SU-DHL-6 (cell line): Measurements from ENCODE around the gene ZNF423.

Source experiments
- EZH2phosphoT487 ChIP-seq: fragments of 200-600 bp; sonication (generic), shearing (Covaris generic); conservative IDR thresholded peaks from 2 replicates; pipeline ENCODE4 v1.6.1; 2018; ENCODE audit warnings: mild to moderate bottlenecking, antibody characterized with exemption, low read length, moderate library complexity, mixed read lengths
- TF ChIP-seq, protein P1 (sequence below): fragments of 200-600 bp; sonication (generic); IDR thresholded peaks from one replicate; pipeline ENCODE4 v1.5.1; 2017; ENCODE audit warnings: antibody characterized with exemption, mild to moderate bottlenecking, low read length, moderate library complexity; ENCODE audit not compliant: insufficient read depth, poor library complexity, severe bottlenecking

DNA sequence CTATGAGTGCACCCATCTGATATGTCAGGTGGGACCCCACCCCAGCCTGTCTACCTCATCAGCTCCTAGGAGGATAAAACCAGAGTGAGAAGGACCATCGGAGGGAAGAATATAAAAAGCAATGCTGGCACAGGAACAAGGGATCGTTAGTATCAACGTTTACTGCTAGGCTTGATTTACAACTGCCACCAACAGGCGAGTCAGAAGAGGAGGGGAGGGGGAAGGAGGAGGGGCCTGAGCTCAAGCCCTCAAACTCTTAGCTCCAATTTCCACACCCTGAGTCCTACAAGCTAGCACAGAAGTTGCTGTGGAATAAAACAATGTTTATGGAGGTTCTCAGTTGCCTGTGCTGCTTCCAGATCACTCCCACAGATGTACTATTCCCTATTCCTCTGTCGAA lies 247.8 kb downstream of the ZNF423 start:
- TF ChIP-seq, protein P1, sequence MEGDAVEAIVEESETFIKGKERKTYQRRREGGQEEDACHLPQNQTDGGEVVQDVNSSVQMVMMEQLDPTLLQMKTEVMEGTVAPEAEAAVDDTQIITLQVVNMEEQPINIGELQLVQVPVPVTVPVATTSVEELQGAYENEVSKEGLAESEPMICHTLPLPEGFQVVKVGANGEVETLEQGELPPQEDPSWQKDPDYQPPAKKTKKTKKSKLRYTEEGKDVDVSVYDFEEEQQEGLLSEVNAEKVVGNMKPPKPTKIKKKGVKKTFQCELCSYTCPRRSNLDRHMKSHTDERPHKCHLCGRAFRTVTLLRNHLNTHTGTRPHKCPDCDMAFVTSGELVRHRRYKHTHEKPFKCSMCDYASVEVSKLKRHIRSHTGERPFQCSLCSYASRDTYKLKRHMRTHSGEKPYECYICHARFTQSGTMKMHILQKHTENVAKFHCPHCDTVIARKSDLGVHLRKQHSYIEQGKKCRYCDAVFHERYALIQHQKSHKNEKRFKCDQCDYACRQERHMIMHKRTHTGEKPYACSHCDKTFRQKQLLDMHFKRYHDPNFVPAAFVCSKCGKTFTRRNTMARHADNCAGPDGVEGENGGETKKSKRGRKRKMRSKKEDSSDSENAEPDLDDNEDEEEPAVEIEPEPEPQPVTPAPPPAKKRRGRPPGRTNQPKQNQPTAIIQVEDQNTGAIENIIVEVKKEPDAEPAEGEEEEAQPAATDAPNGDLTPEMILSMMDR, result no peak
- no peak for TF ChIP-seq EZH2phosphoT487
